SK-N-MC (cell line): Measurements from ENCODE around the gene KLHL35.

Source experiments
- EZH2 ChIP-seq: fragments of 200-600 bp; sonication (generic); IDR thresholded peaks from one replicate; pipeline ENCODE4 v1.6.1; 2017; ENCODE audit warnings: antibody characterized with exemption
- FOXP2 ChIP-seq: optimal IDR thresholded peaks from 2 replicates; pipeline ENCODE3; 2011; ENCODE audit warnings: mild to moderate bottlenecking, moderate library complexity; ENCODE audit not compliant: insufficient read depth; ENCODE audit errors: extremely low read length, control extremely low read depth
- POLR2AphosphoS5 ChIP-seq: IDR thresholded peaks from 2 replicates; pipeline ENCODE4 v1.6.1; 2012; ENCODE audit warnings: mild to moderate bottlenecking, low read depth, low read length, borderline replicate concordance

DNA sequence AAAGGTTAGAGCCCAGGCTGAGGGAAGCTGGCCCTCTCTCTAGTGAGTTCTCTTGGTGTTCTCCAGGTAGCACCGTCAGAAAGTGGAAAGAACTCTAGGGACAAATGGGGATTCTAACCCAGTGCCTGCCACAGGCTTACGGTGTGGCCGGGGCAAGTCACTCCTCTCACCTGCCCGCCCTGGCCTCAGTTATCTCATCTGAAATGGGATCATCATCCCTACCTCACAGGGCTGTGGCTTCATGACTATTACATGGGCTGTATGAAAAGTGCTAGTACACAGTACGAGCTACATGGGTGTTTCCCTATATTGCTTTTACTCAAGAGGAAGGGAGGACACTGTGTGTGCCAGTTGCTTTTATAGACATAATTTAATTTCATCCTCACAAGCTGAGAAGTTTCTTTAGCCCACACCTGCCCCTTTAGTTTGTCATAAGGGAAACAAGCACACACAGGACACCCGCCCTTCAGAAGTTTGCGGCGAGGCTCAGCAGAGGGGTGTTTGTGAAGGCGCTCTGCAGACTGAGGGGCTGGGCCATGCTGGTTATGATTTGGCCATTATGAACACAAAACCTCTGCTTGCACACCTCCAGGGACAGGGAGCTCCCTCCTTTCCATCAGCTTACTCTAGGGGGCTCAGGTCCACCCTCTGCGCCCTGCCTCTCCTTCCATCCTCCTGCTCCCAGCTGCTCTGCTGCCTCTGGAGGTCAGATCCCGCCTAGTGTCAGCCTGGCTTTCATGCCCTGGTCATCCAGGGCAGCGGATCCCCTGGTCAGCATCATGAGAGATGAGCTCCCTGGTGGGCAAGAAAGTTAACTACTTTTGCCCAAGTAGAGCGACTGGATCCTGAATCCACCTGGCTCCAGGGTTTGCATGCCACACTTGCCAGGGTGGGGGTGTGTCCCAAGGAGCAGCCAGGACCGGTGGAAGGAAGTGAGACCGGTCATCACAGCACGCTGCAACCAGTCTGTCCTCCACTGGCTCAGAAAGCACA is 1.2 kb downstream of the KLHL35 start:
- TF ChIP-seq EZH2 (no peak), POLR2AphosphoS5 (no peak), FOXP2 (no peak)
